ENCODE results near the gene PRRT3. TPM values are rescaled to one million over a fixed set of nuclear protein-coding genes. Genes with fewer than 3 reads are reported as not detected.

PRRT3 gene
- total and polyA plus RNA-seq, 2 donors (not counting 3 experiments of a cell fraction or from before 2014, with no cell fraction given) = 1.5 TPM

DNA sequence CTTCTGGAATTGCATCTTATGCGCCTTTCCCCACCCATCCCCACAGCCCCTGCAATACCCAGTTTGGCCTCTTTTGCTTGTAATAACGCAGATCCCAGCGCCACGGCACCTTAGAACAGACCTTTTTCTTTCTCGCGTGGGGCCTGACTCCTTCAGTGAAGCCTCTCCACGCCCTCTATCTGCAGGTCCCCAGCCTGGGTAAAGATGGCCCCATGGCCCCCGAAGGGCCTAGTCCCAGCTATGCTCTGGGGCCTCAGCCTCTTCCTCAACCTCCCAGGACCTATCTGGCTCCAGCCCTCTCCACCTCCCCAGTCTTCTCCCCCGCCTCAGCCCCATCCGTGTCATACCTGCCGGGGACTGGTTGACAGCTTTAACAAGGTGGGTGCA, 18.0 kb downstream of the PRRT3 start:
- TSS peak; percentile 70 for BruUV-seq (replicated peaks)
- H3K27me3 ChIP-seq (ENCODE audit: control insufficient read depth in 2 of 2, insufficient read depth in 2 of 2, low read length in 2 of 2) = no peaks in the 10 kb centered on the region
- intact Hi-C loops (cut with micrococcal nuclease) (loop anchor here (1.0 to 10.0 kb wide), 5 partner anchors 42 to 801 kb away; partner anchors contain the start of gene JAGN1), dilution Hi-C loops (cut with MboI; ENCODE audit: extremely low pct_ligation_motif_present, low sequenced_read_pairs) (no loop called here)
- DNase-seq (ENCODE audit: low read depth, low spot score) = no peak
- peak overlapping the region; percentile 77 for H2AFZ ChIP-seq (ENCODE audit: low read depth, low read length)
- H3K27ac ChIP-seq (ENCODE audit: insufficient read depth, low read depth, low read length) = peak overlapping the region; percentile 85
- no peak for FAIRE-seq
- no peaks in the 10 kb centered on the region for H4K20me1 ChIP-seq (replicated peaks; ENCODE audit: control insufficient read depth, extremely low read depth, insufficient read depth, low read length)
- H3K4me3 ChIP-seq (replicated peaks in 1 of 3; ENCODE audit: insufficient read depth in 1 of 3, low read depth in 1 of 3, low read length in 3 of 3) = peak overlapping the region; percentile 67 to 76 (median 69)
- no peaks in the 10 kb centered on the region for H3K9me1 ChIP-seq (replicated peaks; ENCODE audit: control insufficient read depth, extremely low read depth, insufficient read depth, low read length)
- ChIA-PET POLR2A (interaction anchor here (1.5 kb wide), 1 partner anchor 12 kb away, joined by 4 read pairs; no protein-coding TSS in a partner anchor), CTCF (interaction anchor here (1.1 to 4.0 kb wide), 3 partner anchors 12 to 19 kb away, joined by 4 to 105 read pairs (median 22); no protein-coding TSS in a partner anchor)
- H3K4me1 ChIP-seq (ENCODE audit: control insufficient read depth, extremely low read depth, insufficient read depth, low read length) = peaks cover 16% of the 10 kb centered on the region
- TF ChIP-seq, protein P1, sequence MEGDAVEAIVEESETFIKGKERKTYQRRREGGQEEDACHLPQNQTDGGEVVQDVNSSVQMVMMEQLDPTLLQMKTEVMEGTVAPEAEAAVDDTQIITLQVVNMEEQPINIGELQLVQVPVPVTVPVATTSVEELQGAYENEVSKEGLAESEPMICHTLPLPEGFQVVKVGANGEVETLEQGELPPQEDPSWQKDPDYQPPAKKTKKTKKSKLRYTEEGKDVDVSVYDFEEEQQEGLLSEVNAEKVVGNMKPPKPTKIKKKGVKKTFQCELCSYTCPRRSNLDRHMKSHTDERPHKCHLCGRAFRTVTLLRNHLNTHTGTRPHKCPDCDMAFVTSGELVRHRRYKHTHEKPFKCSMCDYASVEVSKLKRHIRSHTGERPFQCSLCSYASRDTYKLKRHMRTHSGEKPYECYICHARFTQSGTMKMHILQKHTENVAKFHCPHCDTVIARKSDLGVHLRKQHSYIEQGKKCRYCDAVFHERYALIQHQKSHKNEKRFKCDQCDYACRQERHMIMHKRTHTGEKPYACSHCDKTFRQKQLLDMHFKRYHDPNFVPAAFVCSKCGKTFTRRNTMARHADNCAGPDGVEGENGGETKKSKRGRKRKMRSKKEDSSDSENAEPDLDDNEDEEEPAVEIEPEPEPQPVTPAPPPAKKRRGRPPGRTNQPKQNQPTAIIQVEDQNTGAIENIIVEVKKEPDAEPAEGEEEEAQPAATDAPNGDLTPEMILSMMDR (IDR thresholded peaks at IDR 0.05; ENCODE audit: extremely low read depth in 1 of 2, insufficient read depth in 1 of 2, low read depth in 1 of 2, low read length in 2 of 2) = peak; percentile 0 to 14
- TF ChIP-seq MAX (IDR thresholded peaks at IDR 0.05; ENCODE audit: insufficient read depth, insufficient read length) (no peak), EZH2 (IDR thresholded peaks at IDR 0.05; ENCODE audit: borderline replicate concordance, low read depth, low read length, severe bottlenecking) (no peak)
- peak overlapping the region; percentile 64 for H3K4me2 ChIP-seq (ENCODE audit: insufficient read depth, low read length)
- no peaks in the 10 kb centered on the region for H3K9me3 ChIP-seq (replicated peaks; ENCODE audit: control insufficient read depth, insufficient read depth, low read length)
- H3K36me3 ChIP-seq (ENCODE audit: control insufficient read depth in 2 of 2, extremely low read depth in 1 of 2, insufficient read depth in 2 of 2, low read length in 2 of 2) = peaks cover 2 to 10% of the 10 kb centered on the region in 2 experiments
- H3K79me2 ChIP-seq (ENCODE audit: control insufficient read depth, insufficient read depth, low read length) = no peaks in the 10 kb centered on the region
- H3K9ac ChIP-seq (replicated peaks; ENCODE audit: extremely low read depth, insufficient read depth, low read length) = peak overlapping the region; percentile 91
